Astrocyte of the cerebellum (primary cell): ENCODE measurements around the gene B4GALT1.

Experiments used
- DNase-seq: peaks from one replicate; pipeline ENCODE4 v3.0.0-alpha.2; 2011; ENCODE audit warnings: low read depth
- H3K4me3 ChIP-seq: 2 replicates; pipeline ENCODE4 v1.5.1; 2011; ENCODE audit warnings: mild to moderate bottlenecking, low read depth, low read length, moderate library complexity
- in situ Hi-C: cut with HindIII; loops from 2 replicates; pipeline ENCODE4 v1.10.0; 2017; ENCODE audit warnings: low sequenced_read_pairs
- TF ChIP-seq, protein P1 (sequence below): IDR thresholded peaks from 2 replicates; pipeline ENCODE4 v1.5.1; 2012; ENCODE audit warnings: low read length, low read depth, moderate library complexity, mild to moderate bottlenecking; ENCODE audit errors: missing control alignments

Gene B4GALT1

DNA sequence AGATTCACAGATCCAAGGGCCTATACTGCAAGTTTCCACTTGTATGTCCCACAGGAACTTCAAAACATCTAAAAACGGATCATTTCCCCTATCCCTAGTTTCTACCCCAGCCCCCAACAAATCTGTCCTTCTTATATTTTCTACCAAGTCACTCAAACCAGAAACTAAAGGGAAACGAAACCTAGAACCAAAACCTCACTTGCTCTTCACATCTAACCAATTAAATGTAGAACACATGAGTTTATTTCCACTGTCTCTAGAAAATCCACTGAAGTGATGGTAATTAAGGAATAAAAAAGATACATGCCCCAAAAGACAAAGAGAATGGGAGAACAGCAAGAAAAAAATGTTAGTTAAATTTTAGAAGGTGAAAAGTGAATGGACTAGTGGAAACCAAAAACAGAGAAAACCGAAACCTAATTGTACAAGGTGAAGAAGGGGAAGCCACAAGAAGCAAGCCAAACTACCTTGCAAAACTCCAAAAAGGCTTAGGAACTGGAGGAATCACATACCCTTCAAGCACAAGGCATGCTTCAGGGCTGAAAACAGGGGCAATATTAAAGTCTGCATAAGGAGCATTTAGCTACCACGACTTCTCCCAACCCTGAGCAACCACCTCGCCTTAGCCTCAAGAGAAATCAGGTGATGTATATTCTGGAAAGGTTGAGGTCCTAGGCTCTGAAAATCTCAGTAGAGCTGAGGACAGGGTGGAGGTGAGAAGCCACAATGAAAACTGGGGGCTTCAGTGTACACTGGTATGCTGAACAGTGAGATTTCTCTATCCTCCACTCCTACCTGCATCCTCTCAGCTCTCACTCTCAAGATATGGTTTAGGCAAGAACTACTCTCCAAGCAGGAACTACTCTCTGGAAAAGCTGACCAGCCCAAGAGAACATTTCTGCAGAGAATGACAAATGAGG is 101.7 kb downstream of the B4GALT1 start:
- no peak overlapping the region for H3K4me3 ChIP-seq
- in situ Hi-C loops: no loop called here
- TF ChIP-seq, protein P1, sequence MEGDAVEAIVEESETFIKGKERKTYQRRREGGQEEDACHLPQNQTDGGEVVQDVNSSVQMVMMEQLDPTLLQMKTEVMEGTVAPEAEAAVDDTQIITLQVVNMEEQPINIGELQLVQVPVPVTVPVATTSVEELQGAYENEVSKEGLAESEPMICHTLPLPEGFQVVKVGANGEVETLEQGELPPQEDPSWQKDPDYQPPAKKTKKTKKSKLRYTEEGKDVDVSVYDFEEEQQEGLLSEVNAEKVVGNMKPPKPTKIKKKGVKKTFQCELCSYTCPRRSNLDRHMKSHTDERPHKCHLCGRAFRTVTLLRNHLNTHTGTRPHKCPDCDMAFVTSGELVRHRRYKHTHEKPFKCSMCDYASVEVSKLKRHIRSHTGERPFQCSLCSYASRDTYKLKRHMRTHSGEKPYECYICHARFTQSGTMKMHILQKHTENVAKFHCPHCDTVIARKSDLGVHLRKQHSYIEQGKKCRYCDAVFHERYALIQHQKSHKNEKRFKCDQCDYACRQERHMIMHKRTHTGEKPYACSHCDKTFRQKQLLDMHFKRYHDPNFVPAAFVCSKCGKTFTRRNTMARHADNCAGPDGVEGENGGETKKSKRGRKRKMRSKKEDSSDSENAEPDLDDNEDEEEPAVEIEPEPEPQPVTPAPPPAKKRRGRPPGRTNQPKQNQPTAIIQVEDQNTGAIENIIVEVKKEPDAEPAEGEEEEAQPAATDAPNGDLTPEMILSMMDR: no peak
- DNase-seq: no peak
